ENCODE measurements around the gene MTMR6.

DNA sequence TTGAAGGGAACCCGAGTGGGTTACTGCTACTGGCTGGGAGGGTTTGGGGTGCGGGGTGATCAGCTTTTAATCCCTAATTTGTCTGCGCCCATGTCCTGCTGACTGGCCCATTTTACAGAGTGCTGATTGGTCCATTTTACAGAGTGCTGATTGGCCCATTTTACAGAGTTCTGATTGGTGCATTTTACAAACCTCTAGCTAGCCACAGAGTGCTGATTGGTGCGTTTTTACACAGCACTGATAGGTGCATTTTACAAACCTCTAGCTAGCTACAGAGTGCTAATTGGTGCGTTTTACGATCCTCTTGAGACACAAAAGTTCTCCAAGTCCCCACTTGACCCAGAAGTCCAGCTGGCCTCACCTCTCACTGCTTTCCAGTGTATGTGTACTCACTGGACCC, 43.2 kb downstream of the MTMR6 start:
- TF ChIP-seq EZH2 (IDR thresholded peaks at IDR 0.05) = no peak
- TF ChIP-seq POLR2AphosphoS5 (IDR thresholded peaks at IDR 0.05; ENCODE audit: borderline replicate concordance, low read depth, low read length) = no peak
- TF ChIP-seq FOXP2 (optimal IDR thresholded peaks at IDR 0.05; ENCODE audit: control extremely low read depth, extremely low read length, insufficient read depth) = no peak

All from SK-N-MC (cell line).